ES-I3 (cell line): Measurements from ENCODE around the gene DMRTC2.
A peak's percentile ranks its signal among the peaks of the same experiment; 100 is the strongest.

Source experiments
- H3K36me3 ChIP-seq: 2 replicates; pipeline ENCODE4 v1.6.1; 2013; ENCODE audit warnings: mild to moderate bottlenecking, low read length, control low read depth, moderate library complexity; ENCODE audit not compliant: insufficient read depth
- H3K4me1 ChIP-seq: 2 replicates; pipeline ENCODE4 v1.6.1; 2013; ENCODE audit warnings: mild to moderate bottlenecking, control low read depth, low read length; ENCODE audit not compliant: insufficient read depth
- H3K9ac ChIP-seq: 2 replicates; pipeline ENCODE4 v1.6.1; 2013; ENCODE audit warnings: low read depth, mild to moderate bottlenecking, low read length, moderate library complexity
- H3K9me3 ChIP-seq: 2 replicates; pipeline ENCODE4 v1.6.1; 2013; ENCODE audit warnings: mild to moderate bottlenecking, low read length, moderate library complexity; ENCODE audit not compliant: control insufficient read depth, insufficient read depth

DMRTC2 gene

DNA sequence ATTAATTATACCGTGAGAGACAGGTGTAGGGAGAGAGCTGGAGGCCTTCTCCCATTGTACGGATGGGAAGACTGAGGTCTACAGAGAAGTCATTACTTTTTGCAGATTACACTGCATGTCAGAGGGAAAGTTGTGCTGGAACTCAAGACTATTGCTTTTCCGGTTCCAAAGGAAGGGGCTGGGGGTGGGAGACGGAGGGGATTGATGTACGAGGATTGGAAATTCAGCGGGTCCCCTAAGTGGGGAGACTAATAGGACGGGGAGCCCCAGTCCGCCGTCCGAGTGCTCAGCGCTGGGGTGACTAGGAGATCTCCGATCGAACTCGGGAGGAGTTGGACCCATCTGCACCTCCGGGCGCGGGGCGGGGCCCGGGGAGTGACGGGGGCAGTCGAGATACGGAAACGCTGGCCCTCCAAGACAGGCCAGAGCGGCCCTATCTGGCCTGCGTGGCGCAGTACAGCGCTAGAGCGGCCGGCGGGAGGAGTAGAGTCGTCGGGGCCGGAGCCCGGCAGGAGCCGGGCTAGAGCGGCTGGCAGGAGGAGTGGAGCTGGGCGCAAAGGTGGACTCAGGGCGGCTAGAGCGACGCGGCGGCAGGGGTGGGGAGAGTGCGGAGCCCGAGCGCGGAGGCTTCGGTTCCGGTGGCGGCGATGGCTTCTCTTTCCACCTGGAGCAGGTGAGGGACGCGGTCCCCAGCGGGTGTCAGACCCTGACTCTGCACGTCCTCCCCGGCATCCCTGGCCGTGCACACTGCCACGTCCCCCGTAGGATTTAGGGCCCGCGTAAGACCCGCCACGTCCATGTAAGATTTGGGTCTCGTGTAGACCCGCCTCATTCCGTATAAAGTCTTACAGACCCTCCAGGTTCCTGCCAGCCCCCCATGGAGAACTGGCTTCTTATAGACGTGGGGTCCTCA lies 39.2 kb downstream of the DMRTC2 start:
- Histone ChIP-seq H3K36me3 (no peaks in the 10 kb centered on the region), H3K4me1 (peaks cover 9% of the 10 kb centered on the region), H3K9ac (peak overlapping the region; percentile 97), H3K9me3 (no peaks in the 10 kb centered on the region)

DNA sequence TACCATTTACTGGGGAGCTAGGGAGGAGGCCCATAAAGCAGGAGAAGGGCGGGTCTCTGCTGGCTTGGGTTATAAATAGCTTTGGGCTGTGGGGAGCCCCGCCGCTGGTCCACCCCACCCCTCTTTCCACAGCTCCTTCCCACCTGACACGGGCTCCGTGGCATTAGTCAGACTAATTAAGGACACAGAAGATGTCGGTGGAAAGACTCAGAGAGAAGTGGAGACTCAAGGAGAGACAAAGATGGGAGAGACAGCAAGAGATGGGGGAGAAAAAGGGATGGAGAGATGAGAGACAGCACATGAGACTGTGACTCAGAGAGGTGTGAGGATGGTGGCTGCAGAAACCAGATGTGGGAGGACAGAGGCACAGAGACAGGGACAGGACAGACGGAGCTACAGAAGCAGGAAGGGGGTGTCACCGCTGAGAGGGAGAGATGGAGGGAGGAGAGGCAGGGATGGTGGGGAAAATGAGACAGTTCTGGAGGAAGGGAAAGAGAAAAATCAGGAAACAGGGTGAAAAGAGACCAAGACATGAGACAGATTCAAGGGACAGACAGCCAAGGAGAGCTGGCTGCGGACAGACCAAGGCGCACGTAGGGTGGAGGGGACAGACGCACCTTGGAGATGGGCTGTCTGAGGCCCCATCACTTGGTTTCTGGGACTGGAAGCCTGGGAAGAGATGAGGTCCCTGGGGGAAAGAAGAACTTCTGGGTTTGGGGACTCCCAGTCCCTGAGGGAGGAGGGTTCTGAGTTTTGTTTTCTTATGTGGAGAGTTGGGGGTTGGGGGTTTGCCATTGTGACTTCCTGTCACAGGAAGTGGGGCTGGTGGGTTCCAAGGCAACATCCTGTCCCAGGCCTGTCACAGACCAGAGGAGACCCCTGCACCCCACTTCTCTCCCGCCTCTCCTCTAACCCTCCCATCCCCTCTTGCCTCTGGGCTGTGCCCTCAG lies 42.2 kb downstream of the DMRTC2 start:
- no peaks in the 10 kb centered on the region for H3K36me3 ChIP-seq
- no peaks in the 10 kb centered on the region for H3K9me3 ChIP-seq
- H3K9ac ChIP-seq: peak overlapping the region; percentile 12; the same call in 1 of the 2 replicates
- H3K4me1 ChIP-seq: peaks cover 9% of the 10 kb centered on the region

DNA sequence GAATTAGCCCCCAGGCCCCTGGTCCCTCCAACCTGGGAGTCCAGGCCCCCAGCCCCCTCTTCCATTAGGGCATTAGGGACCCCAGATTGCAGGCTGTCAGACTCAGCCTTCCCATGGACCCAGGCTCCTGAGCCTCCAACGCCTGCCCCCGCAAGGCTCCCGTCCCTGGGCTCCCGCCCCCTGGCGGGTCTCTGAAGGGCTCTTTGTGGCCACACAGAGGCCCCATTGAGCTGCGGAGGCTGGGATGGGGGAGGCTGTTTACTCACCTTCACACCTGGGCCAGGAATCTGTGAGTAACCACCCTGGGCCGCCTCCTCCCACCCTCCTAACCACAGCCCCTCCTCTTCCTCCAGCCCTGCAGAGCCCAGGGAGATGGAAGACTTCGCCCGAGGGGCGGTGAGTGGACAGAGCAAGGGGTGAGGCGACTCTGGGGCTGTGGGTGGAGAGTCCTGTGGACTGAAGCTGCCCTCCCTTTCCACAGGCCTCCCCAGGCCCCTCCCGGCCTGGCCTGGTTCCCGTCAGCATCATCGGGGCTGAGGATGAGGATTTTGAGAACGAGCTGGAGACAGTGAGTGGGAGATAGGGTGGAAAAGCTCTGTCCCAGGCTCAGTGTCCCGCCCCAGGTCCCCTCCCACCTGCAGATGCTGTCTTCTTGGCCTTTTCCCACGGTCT lies 43.0 kb downstream of the DMRTC2 start:
- H3K9ac ChIP-seq: no peak overlapping the region
- peaks cover 9% of the 10 kb centered on the region for H3K4me1 ChIP-seq
- no peaks in the 10 kb centered on the region for H3K9me3 ChIP-seq
- H3K36me3 ChIP-seq: no peaks in the 10 kb centered on the region

DNA sequence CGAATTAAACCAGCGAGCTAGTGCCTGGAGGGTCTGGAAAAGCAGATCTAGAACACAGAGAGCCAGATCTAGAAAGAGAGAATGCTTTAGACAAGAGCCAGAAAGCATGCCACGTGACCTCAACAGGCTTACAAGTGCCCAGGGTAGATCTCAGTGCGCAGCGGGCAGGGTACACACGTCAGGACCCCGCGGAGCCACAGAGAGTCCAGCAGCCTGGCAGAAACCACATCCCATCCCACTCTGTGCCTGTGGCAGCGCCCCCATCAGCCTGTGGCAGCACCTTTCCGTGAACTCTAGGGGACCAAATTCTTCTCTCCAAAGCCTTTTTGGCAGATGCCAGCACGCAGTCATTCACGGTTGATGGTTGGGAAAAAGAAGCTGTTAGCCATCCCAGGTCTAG lies 44.1 kb downstream of the DMRTC2 start:
- no peak overlapping the region for H3K9ac ChIP-seq
- H3K9me3 ChIP-seq: no peaks in the 10 kb centered on the region
- peaks cover 9% of the 10 kb centered on the region for H3K4me1 ChIP-seq
- no peaks in the 10 kb centered on the region for H3K36me3 ChIP-seq

DNA sequence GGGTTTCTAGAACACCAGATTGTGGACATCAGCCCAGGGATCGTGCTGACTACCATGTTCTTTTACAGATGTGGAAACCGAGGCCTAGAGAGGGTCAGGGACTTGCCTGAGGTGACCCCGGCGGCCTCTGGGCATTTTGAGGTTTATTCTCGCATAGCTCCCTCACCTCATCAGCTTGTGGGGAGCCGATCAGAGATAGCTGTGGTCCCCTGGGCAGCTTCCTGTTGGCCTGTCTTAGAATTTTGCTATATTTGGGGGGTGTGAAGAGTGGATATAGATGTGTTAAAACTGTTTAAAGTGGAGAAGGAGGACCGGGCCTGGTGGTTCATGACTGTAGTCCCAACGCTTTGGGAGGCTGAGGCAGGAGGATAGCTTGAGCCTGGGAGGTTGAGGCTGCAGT lies 45.1 kb downstream of the DMRTC2 start:
- H3K9me3 ChIP-seq: no peaks in the 10 kb centered on the region
- H3K36me3 ChIP-seq: no peaks in the 10 kb centered on the region
- H3K4me1 ChIP-seq: peaks cover 9% of the 10 kb centered on the region
- no peak overlapping the region for H3K9ac ChIP-seq

DNA sequence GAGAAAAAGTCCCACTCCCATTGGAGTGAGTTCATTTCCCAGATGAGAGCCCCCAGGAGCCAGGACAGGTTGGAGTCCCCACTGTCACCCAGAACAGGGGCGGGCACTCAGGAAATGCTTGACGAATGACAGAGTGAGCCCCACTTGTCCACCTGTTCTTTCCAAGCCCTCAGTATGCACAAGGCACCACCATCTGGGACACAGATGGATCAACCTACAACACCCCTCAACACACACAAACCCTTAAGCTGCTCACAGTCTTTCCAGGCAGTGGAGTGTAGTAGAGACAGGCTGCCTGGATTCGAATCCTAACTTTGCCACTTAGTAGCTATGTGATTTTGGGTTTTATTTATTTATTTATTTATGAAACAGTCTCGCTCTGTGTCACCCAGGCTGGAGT lies 46.1 kb downstream of the DMRTC2 start:
- H3K36me3 ChIP-seq: no peaks in the 10 kb centered on the region; the same call in 1 of the 2 replicates
- no peak overlapping the region for H3K9ac ChIP-seq
- peaks cover 9% of the 10 kb centered on the region for H3K4me1 ChIP-seq
- no peaks in the 10 kb centered on the region for H3K9me3 ChIP-seq

DNA sequence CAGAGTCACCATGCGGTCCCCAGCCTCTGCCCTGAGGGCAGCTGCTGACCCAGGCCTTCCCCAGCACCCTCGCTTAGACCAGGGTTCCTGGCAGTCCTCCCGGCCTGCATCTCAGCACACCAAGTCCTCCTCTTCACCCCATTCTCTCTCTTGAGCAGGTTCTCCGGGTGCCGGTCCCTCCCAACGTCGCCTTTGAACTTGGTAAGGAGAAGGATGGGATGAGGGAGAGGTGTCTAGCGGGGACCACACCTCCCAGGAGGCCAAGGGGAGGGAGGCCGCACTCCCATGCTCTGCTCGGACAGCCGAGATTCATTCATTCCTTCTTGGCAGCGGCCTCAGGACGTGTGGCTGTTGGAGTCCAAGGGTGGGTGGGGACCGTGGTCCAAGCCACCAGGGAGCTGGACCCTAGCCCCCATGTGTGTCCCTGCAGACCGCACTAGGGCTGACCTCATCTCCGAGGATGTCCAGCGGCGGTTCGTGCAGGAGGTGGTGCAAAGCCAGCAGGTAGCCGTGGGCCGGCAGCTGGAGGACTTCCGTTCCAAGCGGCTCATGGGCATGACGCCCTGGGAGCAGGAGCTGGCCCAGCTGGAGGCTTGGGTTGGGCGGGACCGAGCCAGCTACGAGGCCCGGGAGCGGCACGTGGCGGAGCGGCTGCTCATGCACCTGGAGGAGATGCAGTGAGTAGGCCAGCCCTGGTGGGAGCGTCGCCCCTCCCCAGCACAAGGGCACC lies 47.5 kb downstream of the DMRTC2 start:
- Histone ChIP-seq H3K9me3 (no peaks in the 10 kb centered on the region), H3K4me1 (peaks cover 3% of the 10 kb centered on the region; the same call in 1 of the 2 replicates), H3K36me3 (no peaks in the 10 kb centered on the region; the same call in 1 of the 2 replicates), H3K9ac (no peak overlapping the region)

DNA sequence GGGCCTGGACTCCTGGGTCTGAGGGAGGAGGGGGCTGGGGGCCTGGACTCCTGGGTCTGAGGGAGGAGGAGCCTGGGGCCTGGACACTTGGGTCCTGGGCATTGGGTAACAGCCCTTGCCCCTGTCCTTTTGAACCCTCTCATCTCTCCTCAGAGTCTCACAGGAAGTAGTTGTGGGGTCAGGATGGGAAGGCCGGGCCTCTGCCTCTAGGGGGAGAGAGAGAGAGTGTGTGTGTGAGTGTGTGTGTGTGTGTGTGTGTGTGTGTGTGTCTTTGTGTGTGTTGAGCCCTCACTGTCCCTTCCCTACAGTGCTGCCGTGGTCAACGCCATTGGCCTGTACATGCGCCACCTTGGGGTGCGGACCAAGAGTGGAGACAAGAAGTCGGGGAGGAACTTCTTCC lies 49.1 kb downstream of the DMRTC2 start:
- no peak overlapping the region for H3K9ac ChIP-seq
- no peaks in the 10 kb centered on the region; the same call in 1 of the 2 replicates for H3K36me3 ChIP-seq

DNA sequence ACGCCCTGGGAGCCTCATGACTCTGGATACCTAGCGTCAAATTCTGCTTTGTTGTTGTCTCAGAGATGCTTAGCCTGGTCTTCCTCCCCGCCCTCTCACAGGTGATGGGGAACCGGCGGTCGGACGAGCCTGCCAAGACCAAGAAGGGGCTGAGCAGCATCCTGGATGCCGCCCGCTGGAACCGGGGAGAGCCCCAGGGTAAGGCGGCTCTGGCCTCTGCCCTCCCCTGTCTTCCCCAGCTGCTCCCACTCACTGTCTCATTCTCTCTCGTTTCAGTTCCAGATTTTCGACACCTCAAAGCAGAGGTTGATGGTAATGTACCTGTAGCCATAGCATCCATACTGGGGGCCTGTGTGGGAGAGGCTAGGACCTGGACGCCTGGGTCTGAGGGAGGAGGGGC lies 49.5 kb downstream of the DMRTC2 start:
- Histone ChIP-seq H3K36me3 (no peaks in the 10 kb centered on the region; the same call in 1 of the 2 replicates), H3K9me3 (no peaks in the 10 kb centered on the region), H3K4me1 (no peaks in the 10 kb centered on the region; the same call in 1 of the 2 replicates), H3K9ac (no peak overlapping the region)

More for the DNA sequence above, 49.1 kb downstream of the DMRTC2 start:
- Histone ChIP-seq H3K9me3 (no peaks in the 10 kb centered on the region), H3K4me1 (no peaks in the 10 kb centered on the region; the same call in 1 of the 2 replicates)

DNA sequence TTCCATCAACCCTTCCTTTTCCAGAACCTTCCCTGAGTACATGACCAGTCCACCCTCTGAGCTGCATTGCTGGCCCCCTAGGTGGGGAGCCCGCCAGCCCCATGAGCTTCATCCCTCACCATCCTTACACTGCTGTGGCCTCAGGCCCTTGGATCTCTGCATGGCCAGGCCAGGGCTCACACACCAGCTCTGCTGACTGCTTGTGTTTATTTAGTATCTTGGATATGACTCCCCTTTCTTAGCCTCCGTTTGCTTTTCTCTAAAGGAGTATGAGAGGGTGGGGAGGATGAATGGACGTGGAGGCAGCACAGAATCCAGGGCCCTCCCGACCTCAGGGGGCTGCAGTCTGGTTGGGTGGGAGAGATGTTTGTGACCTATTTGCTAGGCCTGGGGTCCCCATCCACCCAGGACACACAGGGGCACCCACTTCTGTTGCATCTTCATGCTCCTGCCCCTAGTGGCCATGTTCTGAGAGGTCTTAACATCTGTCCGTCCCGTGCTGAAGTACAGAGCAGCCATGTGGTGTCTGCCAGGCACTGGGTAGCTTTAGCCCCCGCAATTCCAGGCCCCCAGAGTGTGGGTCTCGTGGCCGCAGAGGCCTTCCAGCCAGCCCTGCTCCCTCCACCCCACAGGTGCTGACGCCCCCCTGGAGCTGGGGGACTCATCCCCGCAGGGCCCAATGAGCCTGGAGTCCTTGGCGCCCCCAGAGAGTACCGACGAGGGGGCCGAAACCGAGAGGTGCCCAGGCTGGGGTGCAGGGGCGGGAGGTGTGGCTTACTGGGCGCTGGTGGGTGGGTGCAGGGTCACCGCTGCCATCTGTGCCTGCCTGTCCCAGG lies 51.1 kb downstream of the DMRTC2 start:
- Histone ChIP-seq H3K9ac (no peak overlapping the region), H3K4me1 (no peaks in the 10 kb centered on the region; the same call in 1 of the 2 replicates), H3K36me3 (no peaks in the 10 kb centered on the region; the same call in none of the 2 replicates), H3K9me3 (no peaks in the 10 kb centered on the region)

DNA sequence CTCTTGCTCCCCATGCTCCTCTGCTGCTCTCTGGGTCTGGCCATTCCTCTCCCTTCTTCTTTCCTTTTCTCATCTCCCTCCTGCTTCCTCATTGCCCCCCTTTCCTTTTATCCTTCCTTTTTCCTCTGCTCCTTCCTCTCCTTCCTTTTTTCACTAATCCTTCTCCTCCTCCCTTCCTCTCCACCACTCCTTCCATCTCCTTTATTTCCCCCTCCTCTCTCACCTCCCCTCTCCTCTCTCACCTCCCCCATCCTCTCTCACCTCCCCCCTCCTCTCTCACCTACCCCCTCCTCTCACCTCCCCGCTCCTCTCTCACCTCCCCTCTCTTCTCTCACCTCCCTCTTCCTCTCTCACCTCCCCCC lies 51.7 kb downstream of the DMRTC2 start:
- no peak overlapping the region for H3K9ac ChIP-seq
- H3K36me3 ChIP-seq: no peaks in the 10 kb centered on the region; the same call in none of the 2 replicates
- no peaks in the 10 kb centered on the region for H3K9me3 ChIP-seq
- H3K4me1 ChIP-seq: no peaks in the 10 kb centered on the region; the same call in 1 of the 2 replicates

DNA sequence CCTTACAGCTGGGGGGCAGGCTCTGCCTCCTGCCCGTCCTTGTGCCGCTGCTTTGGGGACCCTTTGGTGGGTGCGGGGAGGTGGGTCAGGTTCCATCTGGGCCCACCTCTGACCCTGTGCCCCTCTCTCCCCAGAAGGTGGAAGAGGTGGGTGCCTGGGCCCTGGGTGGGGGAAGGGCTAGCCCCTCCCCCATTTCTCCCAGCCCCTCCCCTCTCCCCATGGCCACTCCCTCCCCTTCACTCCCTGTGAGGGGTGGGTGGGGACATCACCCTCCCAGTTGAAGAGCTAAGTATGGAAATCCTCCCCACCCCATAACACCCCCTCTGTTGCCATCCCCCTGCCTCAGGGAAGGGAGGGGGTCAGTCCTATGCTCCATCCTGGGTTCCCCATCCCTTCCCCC lies 52.3 kb downstream of the DMRTC2 start:
- H3K9ac ChIP-seq: no peak overlapping the region
- H3K36me3 ChIP-seq: no peaks in the 10 kb centered on the region; the same call in none of the 2 replicates
- no peaks in the 10 kb centered on the region; the same call in 1 of the 2 replicates for H3K4me1 ChIP-seq
- no peaks in the 10 kb centered on the region for H3K9me3 ChIP-seq

DNA sequence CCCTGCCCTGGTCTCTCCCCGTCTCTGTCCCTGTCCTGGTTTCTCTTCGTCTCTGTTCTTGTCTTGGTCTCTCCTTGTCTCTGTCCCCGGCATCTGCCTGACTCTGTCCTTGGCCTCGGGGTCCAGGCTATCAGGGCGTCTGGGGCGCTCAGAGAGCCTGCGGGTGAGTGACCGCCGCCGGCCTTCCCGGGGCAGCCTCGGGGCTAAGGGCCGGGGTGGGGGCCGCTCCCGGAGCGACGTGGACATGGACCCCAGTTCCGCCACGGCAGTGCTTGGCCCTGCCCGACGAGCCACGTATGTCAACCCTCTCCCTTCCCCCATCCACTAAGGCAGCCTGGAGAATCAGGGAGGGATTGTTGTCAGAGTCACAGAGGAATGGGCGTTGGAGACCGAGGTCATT lies 53.0 kb downstream of the DMRTC2 start:
- H3K36me3 ChIP-seq: no peaks in the 10 kb centered on the region; the same call in none of the 2 replicates
- H3K9ac ChIP-seq: no peak overlapping the region
- no peaks in the 10 kb centered on the region for H3K9me3 ChIP-seq

More for the DNA sequence above, 53.0 kb downstream of the DMRTC2 start:
- no peaks in the 10 kb centered on the region; the same call in 1 of the 2 replicates for H3K4me1 ChIP-seq
